ENCODE data around the gene PCSK9. TPM values are rescaled to one million over a fixed set of nuclear protein-coding genes. Genes with fewer than 3 reads are reported as not detected.

Gene PCSK9
- polyA plus RNA-seq, 3 donors: not detected

GRCh38 chr1:55010887-55011217 is 28.5 kb upstream of the PCSK9 start:
- DNase-seq: no peak
- H4K20me1 ChIP-seq (ENCODE audit: insufficient read depth, low read length): no peaks in the 10 kb centered on the region
- TF ChIP-seq CTCF (IDR thresholded peaks at IDR 0.05): no peak
- no peak overlapping the region for H3K9ac ChIP-seq (ENCODE audit: insufficient read depth, low read length, poor library complexity, severe bottlenecking)
- no peaks in the 10 kb centered on the region for H3K4me1 ChIP-seq (ENCODE audit: control insufficient read depth in 1 of 2, insufficient read depth in 2 of 2, low read length in 2 of 2)
- Mint-ChIP-seq H3K27ac (no peak overlapping the region), H3K36me3 (no peaks in the 10 kb centered on the region), H3K4me1 (no peaks in the 10 kb centered on the region), H3K9me3 (peaks cover 0 to 9% (median 3%) of the 10 kb centered on the region in 7 donors), H3K27me3 (ENCODE audit: low read depth in 3 of 3) (peaks cover 6 to 15% (median 12%) of the 10 kb centered on the region in 3 donors), H3K4me3 (no peak overlapping the region)
- 100% methylated on average over 3 of the region's 7 CpGs for WGBS (ENCODE audit: insufficient coverage)
- no peak overlapping the region for H2AFZ ChIP-seq (ENCODE audit: insufficient read depth, low read depth, low read length, poor library complexity, severe bottlenecking)
- H3K36me3 ChIP-seq (replicated peaks in 1 of 2; ENCODE audit: control insufficient read depth in 1 of 2, insufficient read depth in 2 of 2, low read length in 2 of 2): no peaks in the 10 kb centered on the region
- H3K9me3 ChIP-seq (replicated peaks in 1 of 2; ENCODE audit: control insufficient read depth in 1 of 2, insufficient read depth in 1 of 2, low read length in 2 of 2): no peaks in the 10 kb centered on the region
- H3K79me2 ChIP-seq (ENCODE audit: insufficient read depth, low read length): no peaks in the 10 kb centered on the region
- no peaks in the 10 kb centered on the region for H3K27me3 ChIP-seq (ENCODE audit: control insufficient read depth in 2 of 2, insufficient read depth in 2 of 2, low read length in 2 of 2)
- intact Hi-C loops (cut with micrococcal nuclease): no loop called here
- no peak overlapping the region for H3K27ac ChIP-seq (ENCODE audit: low read depth in 1 of 2, low read length in 2 of 2)
- H3K4me3 ChIP-seq (replicated peaks in 1 of 3; ENCODE audit: low read depth in 2 of 3, low read length in 3 of 3): no peak overlapping the region
- no peak overlapping the region for H3K4me2 ChIP-seq (replicated peaks; ENCODE audit: extremely low read depth, low read length, poor library complexity, severe bottlenecking)

GRCh38 chr1:55012661-55013060 is 26.7 kb upstream of the PCSK9 start:
- Mint-ChIP-seq H3K4me3 (no peak overlapping the region), H3K9me3 (peaks cover 0 to 9% (median 3%) of the 10 kb centered on the region in 7 donors), H3K4me1 (no peaks in the 10 kb centered on the region), H3K27ac (no peak overlapping the region), H3K36me3 (no peaks in the 10 kb centered on the region), H3K27me3 (ENCODE audit: low read depth in 3 of 3) (peaks cover 9 to 17% (median 12%) of the 10 kb centered on the region in 3 donors)
- no peaks in the 10 kb centered on the region for H3K27me3 ChIP-seq (ENCODE audit: control insufficient read depth in 2 of 2, insufficient read depth in 2 of 2, low read length in 2 of 2)
- H4K20me1 ChIP-seq (ENCODE audit: insufficient read depth, low read length): no peaks in the 10 kb centered on the region
- H3K79me2 ChIP-seq (ENCODE audit: insufficient read depth, low read length): no peaks in the 10 kb centered on the region
- H3K4me3 ChIP-seq (replicated peaks in 1 of 3; ENCODE audit: low read depth in 2 of 3, low read length in 3 of 3): no peak overlapping the region
- no peaks in the 10 kb centered on the region for H3K9me3 ChIP-seq (replicated peaks in 1 of 2; ENCODE audit: control insufficient read depth in 1 of 2, insufficient read depth in 1 of 2, low read length in 2 of 2)
- no peak for TF ChIP-seq CTCF (IDR thresholded peaks at IDR 0.05)
- no peak for DNase-seq
- intact Hi-C loops (cut with micrococcal nuclease): no loop called here
- H3K9ac ChIP-seq (ENCODE audit: insufficient read depth, low read length, poor library complexity, severe bottlenecking): no peak overlapping the region
- no peaks in the 10 kb centered on the region for H3K36me3 ChIP-seq (replicated peaks in 1 of 2; ENCODE audit: control insufficient read depth in 1 of 2, insufficient read depth in 2 of 2, low read length in 2 of 2)
- WGBS (ENCODE audit: insufficient coverage): no CpG with 5 or more reads among the region's 1 CpG
- H2AFZ ChIP-seq (ENCODE audit: insufficient read depth, low read depth, low read length, poor library complexity, severe bottlenecking): no peak overlapping the region
- H3K4me2 ChIP-seq (replicated peaks; ENCODE audit: extremely low read depth, low read length, poor library complexity, severe bottlenecking): no peak overlapping the region
- no peak overlapping the region for H3K27ac ChIP-seq (ENCODE audit: low read depth in 1 of 2, low read length in 2 of 2)
- no peaks in the 10 kb centered on the region for H3K4me1 ChIP-seq (ENCODE audit: control insufficient read depth in 1 of 2, insufficient read depth in 2 of 2, low read length in 2 of 2)
